Osteoblast (primary cell): ENCODE data around the gene VIPR2. TPM values are rescaled to one million over a fixed set of nuclear protein-coding genes. Genes with fewer than 3 reads are reported as not detected.

Experiments used
- DNase-seq: peaks from one replicate; pipeline ENCODE4 v3.0.0; 2011; ENCODE audit warnings: low spot score, mixed read lengths; ENCODE audit not compliant: insufficient read length; ENCODE audit errors: missing footprints
- H2AFZ ChIP-seq: 2 replicates; pipeline ENCODE4 v1.6.0; 2011; ENCODE audit warnings: mild to moderate bottlenecking, low read length
- H3K27ac ChIP-seq: 2 replicates; pipeline ENCODE4 v1.5.1; 2011; ENCODE audit warnings: mild to moderate bottlenecking, low read depth, low read length, moderate library complexity
- H3K27me3 ChIP-seq: 2 replicates; pipeline ENCODE4 v1.6.0; 2012; ENCODE audit warnings: mild to moderate bottlenecking, control low read depth, inconsistent platforms, low read length, moderate library complexity; ENCODE audit not compliant: insufficient read depth
- H3K36me3 ChIP-seq: 2 replicates; pipeline ENCODE4 v1.5.1; 2011; ENCODE audit warnings: mild to moderate bottlenecking, low read length, control low read depth, moderate library complexity; ENCODE audit not compliant: insufficient read depth
- H3K4me1 ChIP-seq: 2 replicates; pipeline ENCODE4 v1.5.1; 2011; ENCODE audit warnings: mild to moderate bottlenecking, low read length, control low read depth, moderate library complexity; ENCODE audit not compliant: insufficient read depth
- H3K4me2 ChIP-seq: 2 replicates; pipeline ENCODE4 v1.6.0; 2011; ENCODE audit warnings: mild to moderate bottlenecking, low read length; ENCODE audit not compliant: insufficient read depth
- H3K4me3 ChIP-seq: fragments of 200-600 bp; sonication (generic); 3 replicates; pipeline ENCODE4 v1.5.1; 2012; ENCODE audit warnings: mild to moderate bottlenecking, low read length, inconsistent platforms; ENCODE audit not compliant: insufficient read depth
- H3K79me2 ChIP-seq: 2 replicates; pipeline ENCODE4 v1.6.0; 2012; ENCODE audit warnings: mild to moderate bottlenecking, low read length, control low read depth, inconsistent platforms; ENCODE audit not compliant: insufficient read depth
- H3K9me3 ChIP-seq: 2 replicates; pipeline ENCODE4 v1.5.1; 2011; ENCODE audit warnings: low read depth, low read length, control low read depth
- H4K20me1 ChIP-seq: 2 replicates; pipeline ENCODE4 v1.6.0; 2012; ENCODE audit warnings: mild to moderate bottlenecking, low read length, control low read depth; ENCODE audit not compliant: insufficient read depth
- CTCF ChIP-seq: IDR thresholded peaks from 2 replicates; pipeline ENCODE4 v1.5.1; 2011; ENCODE audit warnings: mild to moderate bottlenecking, low read depth, low read length, moderate library complexity; ENCODE audit errors: extremely low read depth
- total RNA-seq: library from RNA; depleted of rRNA; stranded (reverse); fragments of >200 nt; gene quantifications from 2 replicates; pipeline ENCODE4 v1.2.3, GENCODE V29; 2012

Gene VIPR2
- total RNA-seq, 1 donor = not detected

GRCh38 chr7:159060440-159060839, 84.2 kb downstream of the VIPR2 start:
- TF ChIP-seq CTCF = no peak
- Histone ChIP-seq H2AFZ (no peak overlapping the region), H3K9me3 (no peaks in the 10 kb centered on the region), H3K4me2 (no peak overlapping the region), H4K20me1 (no peaks in the 10 kb centered on the region), H3K27me3 (no peaks in the 10 kb centered on the region), H3K79me2 (no peaks in the 10 kb centered on the region), H3K4me3 (no peak overlapping the region), H3K27ac (no peak overlapping the region), H3K36me3 (no peaks in the 10 kb centered on the region), H3K4me1 (no peaks in the 10 kb centered on the region)
- DNase-seq = no peak

DNA sequence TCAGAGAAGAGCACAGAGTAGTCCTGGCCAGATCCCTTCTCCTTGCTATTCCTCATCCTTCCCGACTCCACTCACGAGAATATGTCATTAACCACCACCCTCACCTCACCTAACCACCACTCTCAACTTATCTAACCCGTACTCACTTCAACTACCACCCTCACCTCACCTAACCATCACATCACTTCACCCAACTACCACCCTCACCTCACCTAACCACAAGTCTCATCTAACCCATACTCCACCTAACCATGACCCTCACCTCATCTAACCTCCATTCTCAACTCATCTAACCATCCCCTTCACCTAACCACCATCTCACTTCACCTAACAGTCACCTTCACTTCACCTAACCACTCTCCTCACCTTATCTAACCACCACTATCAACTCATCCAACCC, 85.0 kb downstream of the VIPR2 start:
- no peaks in the 10 kb centered on the region for H4K20me1 ChIP-seq
- H3K27ac ChIP-seq = no peak overlapping the region
- no peaks in the 10 kb centered on the region for H3K27me3 ChIP-seq
- no peaks in the 10 kb centered on the region for H3K4me1 ChIP-seq
- H3K9me3 ChIP-seq = no peaks in the 10 kb centered on the region
- DNase-seq = no peak
- H3K4me2 ChIP-seq = no peak overlapping the region
- H3K79me2 ChIP-seq = no peaks in the 10 kb centered on the region
- no peak overlapping the region for H3K4me3 ChIP-seq
- no peaks in the 10 kb centered on the region for H3K36me3 ChIP-seq
- H2AFZ ChIP-seq = no peak overlapping the region
- TF ChIP-seq CTCF = no peak

- no peak overlapping the region for H3K27ac ChIP-seq
- H3K36me3 ChIP-seq = no peaks in the 10 kb centered on the region
- no peaks in the 10 kb centered on the region for H4K20me1 ChIP-seq
- no peak overlapping the region for H3K4me3 ChIP-seq
- no peaks in the 10 kb centered on the region for H3K9me3 ChIP-seq
- no peak overlapping the region for H3K4me2 ChIP-seq
- no peak overlapping the region for H2AFZ ChIP-seq
- H3K4me1 ChIP-seq = no peaks in the 10 kb centered on the region
- TF ChIP-seq CTCF = no peak
- DNase-seq = no peak
- no peaks in the 10 kb centered on the region for H3K27me3 ChIP-seq
- no peaks in the 10 kb centered on the region for H3K79me2 ChIP-seq
These were observed 87.0 kb downstream of the VIPR2 start for GRCh38 chr7:159057647-159058046.

- Histone ChIP-seq H3K4me2 (no peak overlapping the region), H3K27ac (no peak overlapping the region), H3K9me3 (no peaks in the 10 kb centered on the region), H2AFZ (no peak overlapping the region), H3K27me3 (no peaks in the 10 kb centered on the region), H3K79me2 (no peaks in the 10 kb centered on the region), H3K36me3 (no peaks in the 10 kb centered on the region), H4K20me1 (no peaks in the 10 kb centered on the region), H3K4me3 (no peak overlapping the region), H3K4me1 (no peaks in the 10 kb centered on the region)
- TF ChIP-seq CTCF = no peak
- DNase-seq = no peak
These were observed 87.9 kb downstream of the VIPR2 start for GRCh38 chr7:159056737-159057136.
